GM12872 (cell line): ENCODE data around the gene THBS1.

Experiments used
- CTCF ChIP-seq: IDR thresholded peaks from 3 replicates; pipeline ENCODE4 v1.5.1; 2011; ENCODE audit warnings: low read depth, mild to moderate bottlenecking, low read length, moderate library complexity; ENCODE audit not compliant: insufficient read depth

Gene THBS1

GRCh38 chr15:39580485-39581241 is at the start of gene THBS1:
TSS of gene THBS1 (plus strand) at chr15:39581079. CDS start at chr15:39581858, 779 bp downstream.
- no peak for TF ChIP-seq CTCF

- TF ChIP-seq CTCF: no peak
Measured at GRCh38 chr15:39534996-39535395, 45.9 kb upstream of the THBS1 start.

GRCh38 chr15:39535466-39535865 is 45.4 kb upstream of the THBS1 start:
- TF ChIP-seq CTCF: no peak

- no peak for TF ChIP-seq CTCF
Measured at GRCh38 chr15:39538936-39539335, 41.9 kb upstream of the THBS1 start.

- TF ChIP-seq CTCF: no peak
Measured at GRCh38 chr15:39539466-39539865, 41.4 kb upstream of the THBS1 start.

GRCh38 chr15:39539973-39540558 is 40.8 kb upstream of the THBS1 start:
- TF ChIP-seq CTCF: no peak

- TF ChIP-seq CTCF: no peak
Measured at GRCh38 chr15:39542385-39543065, 38.4 kb upstream of the THBS1 start.
